GM10847 (cell line): ENCODE data around the gene BTAF1.

Experiments used
- POLR2A ChIP-seq: IDR thresholded peaks from 2 replicates; pipeline ENCODE4 v1.6.1; 2011; ENCODE audit not compliant: insufficient read length; ENCODE audit errors: extremely low read depth

The BTAF1 gene

DNA sequence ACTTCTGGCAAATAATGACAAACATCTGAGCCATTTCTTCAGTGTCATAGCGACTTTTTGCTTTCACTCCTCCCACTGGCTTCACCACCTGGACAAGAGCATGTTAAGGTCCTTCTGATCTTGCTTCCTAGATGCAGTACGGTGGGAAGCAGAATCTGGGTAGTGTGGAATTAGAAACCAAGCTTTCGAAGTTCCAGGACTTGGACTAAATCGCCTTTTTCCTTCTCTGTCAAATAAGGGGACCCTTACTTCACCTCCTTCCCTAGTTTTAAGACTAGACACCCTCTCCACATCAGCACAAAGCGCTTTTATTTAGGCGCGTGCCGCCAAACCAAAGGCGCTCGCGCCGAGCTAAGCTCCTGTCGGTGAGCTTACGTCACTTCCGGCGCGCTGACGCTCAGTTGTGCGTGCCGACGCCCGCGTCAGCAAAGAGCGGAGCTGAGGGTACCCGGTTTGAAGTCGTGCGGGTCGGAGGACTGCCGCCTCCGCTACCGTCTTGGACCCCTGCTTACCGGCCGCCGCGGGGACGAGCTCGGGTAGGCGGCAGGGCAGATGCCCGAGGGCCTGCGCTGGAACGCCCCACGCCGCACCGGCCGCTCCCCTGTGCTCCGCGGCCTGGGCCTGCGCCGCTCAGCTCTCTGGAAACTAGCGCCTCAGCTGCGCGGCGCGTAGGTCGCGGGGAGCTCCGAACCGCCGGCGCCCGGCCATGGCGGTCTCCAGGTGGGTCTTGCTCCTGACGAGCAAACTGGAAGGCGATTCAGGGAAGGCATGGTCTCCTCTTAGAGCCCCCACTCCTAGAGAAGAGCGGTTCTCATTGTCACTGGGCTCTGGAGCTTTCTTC lies at the start of gene BTAF1:
Gene BTAF1 (plus strand): TSS at position 400 of the 841 bp plus-strand sequence. CDS start 307 bp downstream, at position 707.
- peak; percentile 92 for TF ChIP-seq POLR2A

DNA sequence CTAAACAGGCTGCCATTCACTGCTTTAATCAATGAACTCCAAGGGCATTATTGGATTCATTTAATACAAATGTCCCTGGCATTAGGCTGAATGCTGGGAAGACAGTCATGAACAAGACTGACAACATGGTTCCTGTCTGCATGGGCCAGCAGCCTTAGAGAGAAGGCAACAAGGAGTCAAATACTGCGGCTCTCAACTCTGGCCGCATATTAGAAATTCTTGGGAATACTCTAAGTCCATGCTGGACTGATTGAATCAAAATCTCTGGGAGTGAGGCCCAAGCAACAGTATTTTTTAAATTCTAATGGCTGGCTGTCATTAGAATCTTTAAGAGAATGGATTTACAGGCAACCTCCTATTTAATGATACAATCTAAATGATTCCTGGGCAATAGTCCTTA lies 48.4 kb upstream of the BTAF1 start:
- no peak for TF ChIP-seq POLR2A

DNA sequence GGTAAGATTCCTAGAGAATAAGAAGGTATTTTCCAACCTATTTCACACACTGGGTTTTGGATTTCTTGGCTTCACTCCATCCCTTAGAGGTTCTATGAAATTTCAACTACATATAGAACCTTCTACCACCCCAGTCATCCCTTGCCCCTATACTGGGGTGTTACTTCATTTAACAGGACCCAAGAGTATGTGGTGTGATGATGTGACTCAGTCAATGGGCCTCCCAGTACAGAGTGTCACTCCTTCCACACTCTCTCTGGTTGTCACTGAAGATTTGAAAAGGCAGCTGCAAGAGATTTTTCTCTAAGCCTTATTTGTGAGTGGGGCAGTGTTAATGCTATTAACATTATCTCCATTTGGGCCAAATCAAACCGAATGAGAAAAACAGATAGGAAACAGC lies 47.8 kb upstream of the BTAF1 start:
- TF ChIP-seq POLR2A: no peak

DNA sequence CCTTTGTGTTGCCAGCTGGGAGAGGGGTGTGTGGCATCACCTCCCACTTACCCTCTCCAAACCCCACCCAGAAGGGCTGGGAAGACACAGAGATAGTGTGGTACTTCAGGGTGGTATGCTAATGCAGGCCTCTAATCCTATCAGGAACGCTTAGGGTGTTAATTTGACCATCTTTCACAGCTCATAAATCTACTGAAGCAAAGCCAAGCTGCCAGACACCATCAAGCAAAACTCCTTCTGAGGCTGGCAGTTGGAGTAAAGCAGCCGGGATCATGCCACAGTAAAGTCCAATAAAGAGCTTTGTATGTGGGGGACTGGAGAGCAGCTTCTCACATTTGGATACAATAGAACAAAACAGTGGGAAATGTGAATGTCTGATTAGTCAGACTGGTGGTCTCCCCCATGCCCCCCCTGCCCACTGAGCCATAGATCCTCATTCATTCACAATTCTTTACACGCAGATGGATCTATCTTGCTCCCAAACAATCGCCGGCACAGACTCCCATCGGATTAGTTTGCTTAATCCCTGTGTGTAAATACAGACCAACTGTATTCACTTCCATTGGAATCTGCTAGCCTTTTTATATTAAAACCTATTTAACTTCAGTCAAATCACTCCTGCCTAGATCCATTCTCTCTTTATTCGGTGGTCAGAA lies 43.9 kb upstream of the BTAF1 start:
- no peak for TF ChIP-seq POLR2A

DNA sequence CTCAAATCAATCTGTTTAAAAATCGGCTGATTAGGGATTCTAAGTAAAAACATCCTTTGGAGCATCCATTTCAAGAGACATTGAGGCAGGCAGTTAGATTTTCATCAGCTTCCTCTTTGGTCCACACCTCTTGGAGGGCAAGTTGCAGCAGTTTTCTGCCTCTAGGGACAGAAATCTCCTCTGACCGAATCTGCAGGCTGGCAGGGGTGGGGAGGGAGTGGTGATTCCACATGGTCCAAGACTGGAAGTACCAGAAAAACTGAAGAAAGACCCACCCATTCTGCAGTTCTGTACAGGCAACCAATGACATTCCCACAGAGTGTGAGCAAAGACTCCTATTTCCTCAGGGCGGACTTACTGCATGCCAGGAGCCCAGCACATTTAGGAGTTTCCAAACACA lies 43.3 kb upstream of the BTAF1 start:
- TF ChIP-seq POLR2A: no peak

DNA sequence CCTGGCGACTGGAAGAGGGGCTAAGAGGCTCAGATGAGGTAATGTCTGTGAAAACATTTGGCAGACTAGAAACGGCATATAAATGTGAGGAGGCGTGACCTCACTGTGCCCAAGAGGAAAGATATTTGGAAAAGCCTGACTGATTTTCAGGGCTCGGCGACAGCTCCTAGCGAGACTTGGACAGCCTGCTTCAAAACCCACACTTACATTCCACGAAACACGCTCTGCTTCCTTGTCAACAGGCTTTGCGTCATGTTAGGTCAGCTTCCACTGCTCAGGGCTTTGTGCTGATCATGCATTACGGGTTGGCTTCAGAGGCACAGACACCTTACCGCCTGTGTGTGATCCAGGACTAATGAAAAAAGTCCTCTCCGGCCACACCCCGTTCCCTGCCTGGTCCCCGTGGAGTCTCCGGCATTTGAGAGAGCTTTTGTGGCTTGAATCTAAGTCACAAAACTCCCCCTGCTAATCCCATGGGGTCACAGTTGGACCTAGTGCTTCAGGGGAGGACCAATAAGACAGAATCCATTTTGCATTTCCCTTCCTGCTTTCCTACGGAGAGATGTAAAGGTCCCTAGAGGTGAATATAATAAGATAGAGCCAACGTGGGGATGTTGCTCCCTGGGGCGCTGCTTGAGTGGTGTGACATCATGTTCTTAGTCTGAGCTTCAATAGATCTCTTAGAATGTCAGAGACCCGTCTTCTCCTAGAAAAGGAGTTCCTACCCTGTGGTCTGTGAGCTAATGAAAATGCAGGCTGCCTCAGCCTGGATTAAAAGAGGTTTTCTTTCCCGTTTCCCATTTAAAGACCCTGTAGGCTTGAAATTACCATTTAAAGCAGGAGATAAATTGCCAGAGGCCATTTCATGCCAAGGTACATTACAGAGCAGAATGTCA lies 39.8 kb upstream of the BTAF1 start:
- TF ChIP-seq POLR2A: no peak

DNA sequence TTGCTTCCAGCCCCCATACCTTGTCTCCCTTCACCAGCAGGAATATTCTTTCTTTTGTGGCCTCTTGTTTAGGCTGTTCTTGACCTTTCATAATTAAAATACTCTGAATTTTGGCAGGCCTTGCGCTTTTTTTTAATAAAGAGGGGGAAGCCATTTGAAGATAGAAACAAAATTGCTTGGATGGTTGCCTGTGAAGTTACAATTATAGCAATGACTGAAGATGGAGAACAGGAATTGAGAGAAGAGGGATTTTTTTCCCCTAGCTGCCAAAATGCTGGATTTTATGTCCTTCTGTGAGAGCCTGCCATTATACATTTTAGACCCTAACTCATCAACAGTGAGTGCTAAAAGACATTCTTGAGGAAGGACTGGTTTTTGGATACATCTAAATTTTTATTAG lies 39.0 kb upstream of the BTAF1 start:
- no peak for TF ChIP-seq POLR2A

DNA sequence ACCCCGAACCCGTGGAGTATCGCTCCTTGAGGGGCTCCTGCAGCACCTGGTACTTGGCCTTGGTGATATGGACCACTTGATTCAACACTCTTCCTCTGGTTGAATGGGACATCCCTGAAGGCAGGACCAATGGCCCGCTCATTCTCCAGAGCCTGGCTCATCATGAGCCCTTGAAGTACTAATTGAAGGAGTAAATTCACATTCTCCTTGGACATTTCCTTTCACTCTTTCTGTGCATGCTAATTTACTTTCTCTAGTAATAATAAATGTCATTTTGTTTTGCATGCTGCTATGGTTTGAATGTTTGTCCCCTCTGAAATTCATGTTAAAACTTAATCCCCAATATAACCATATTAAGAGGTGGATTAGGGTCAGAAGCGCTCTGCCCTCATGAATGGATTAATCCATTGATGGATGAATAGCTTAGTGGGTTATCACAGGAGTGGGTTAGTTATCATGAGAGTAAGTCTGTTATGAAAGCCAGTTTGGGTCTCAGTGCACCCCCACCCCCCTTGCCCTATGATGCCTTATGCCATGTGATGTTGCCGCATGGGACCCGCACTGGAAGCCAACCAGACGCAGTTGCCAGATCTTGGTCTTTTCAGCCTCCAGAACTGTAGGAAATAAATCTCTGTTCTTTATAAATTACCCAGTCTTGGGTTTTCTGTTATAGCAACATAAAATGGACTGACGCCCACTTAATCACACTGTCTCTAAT lies 38.0 kb upstream of the BTAF1 start:
- no peak for TF ChIP-seq POLR2A

DNA sequence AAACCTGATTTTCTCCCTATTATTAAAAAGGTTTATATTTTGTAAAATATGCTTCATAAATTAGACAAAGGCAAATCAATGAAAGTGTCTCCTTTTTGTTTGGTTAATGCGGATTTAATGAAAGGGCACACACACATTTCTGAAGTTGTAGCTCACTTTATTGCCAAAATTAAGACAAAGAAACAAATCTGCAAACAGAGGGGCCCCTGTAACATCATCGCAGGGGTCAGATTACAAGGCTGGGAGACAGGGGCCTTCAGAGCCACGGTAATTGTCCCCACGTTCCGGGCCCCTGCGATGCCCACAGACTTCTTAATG lies 36.7 kb upstream of the BTAF1 start:
- TF ChIP-seq POLR2A: no peak

DNA sequence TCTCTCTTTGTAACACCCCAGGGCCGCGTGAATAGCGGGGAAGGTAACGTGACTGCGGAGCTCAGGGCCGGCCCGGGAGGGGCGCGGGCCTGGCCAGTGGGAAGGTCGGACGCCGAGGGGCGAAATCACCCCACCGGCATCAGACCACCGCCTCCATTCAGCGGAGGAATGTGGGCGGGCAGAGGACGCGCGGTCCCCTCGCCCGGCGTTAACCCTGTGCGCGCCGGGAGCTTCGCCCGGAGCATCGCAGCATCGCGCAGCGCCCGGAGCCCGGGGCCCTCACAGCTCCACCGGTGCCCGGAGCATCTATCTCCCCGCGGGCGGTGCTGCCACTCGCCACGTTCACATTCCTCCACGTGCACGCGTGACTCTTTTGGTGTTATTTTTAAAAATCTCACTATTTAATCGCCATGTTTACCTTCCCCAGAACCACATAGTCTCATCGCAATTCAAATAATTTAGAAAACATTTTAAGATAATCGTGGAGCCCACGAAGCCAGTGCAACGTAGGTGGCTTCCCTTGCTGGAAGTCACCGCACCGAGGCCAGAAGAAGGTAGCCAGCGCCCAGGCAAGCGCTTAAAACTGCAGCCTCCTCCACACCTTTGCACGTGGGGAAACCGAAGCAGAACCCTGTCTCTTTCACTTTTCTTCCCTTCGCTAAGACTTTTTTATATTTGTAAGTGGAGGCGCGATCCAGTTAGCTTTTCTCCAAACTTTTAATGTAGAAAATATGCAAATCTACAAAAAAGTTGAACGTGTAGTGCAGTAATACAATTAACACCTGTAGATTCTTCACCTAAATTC lies 36.1 kb upstream of the BTAF1 start:
- no peak for TF ChIP-seq POLR2A

DNA sequence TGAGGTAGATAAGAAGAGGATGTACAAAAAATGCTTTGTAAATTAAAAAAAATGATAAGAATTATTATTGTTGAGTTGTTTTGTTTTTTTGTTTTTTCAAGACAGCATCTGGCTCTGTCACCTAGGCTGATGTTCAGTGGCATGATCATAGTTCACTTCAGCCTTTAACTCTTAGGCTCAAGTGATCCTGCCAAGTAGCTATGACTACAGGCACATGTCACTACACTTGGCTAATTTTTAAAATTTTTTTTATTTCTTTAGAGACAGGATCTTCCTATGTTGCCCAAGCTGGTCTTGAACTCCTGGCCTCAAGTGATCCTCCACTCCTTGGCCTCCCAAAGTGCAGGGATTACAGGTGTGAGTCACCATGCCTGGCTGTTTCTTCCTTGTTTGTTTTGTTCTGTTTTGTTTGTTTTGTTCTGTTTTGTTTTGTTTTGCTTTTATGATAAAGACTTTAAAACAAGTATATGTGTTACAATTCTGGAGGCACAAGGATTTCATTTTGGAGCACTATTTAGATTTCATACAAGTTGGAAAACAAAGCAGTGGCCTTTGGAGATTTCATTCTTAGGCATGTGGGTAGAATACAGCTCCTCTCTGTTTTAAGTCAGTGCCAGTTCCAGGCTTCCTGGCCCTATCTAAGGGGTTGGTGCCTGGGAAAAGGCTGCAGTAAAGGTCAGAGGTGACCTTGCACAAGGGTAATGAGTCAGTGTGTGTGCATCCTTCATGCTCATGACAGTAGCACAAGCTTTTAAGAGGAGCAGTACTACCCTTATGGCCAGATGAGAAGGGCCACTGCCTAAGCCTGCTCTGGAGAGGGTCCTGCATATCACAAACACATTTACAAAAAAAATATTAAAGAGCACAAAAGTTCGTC lies 32.2 kb upstream of the BTAF1 start:
- TF ChIP-seq POLR2A: no peak

DNA sequence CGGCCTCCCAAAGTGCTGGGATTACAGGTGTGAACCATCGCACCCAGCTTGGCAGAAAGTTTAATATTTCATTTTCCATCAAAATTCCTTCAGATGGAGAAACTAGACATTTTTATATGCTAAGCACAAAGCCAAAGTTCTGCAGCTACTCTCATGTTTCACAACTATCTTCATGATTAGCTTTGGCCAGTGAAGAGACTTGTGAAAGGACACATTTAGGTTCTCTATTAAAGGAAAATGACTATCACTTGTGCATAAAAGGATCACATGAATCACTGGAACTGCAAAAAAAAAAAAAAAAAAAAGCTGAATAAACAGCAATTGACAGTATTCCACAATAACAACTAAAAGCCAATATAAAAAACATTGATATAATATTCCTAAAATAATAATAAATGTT lies 30.5 kb upstream of the BTAF1 start:
- no peak for TF ChIP-seq POLR2A

DNA sequence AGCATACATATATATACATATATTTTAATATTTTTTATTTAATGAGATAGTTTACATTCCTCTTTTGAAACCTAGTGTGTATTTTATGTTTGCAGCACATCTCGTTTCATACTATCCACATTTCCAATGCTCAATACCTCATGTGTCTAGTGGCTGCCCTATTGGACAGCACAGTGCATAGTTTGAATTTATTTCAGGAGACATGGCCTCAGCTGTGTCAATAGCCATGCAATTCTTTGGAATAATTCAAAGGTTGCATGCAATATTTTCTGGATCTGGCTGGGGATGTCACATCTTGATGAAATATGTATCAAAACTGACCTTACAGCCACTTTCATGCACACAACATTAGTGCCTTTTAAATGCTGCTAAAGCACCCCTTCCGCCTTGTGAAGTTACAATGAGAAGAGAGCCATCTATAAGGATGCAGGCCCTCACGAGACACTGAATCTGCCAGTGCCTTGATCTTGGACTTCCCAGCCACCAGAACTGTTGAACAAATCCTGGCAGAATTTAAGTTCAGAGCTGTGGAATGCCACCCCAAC lies 27.3 kb upstream of the BTAF1 start:
- no peak for TF ChIP-seq POLR2A
